ENCODE results near the gene LMO1.

Gene LMO1

DNA sequence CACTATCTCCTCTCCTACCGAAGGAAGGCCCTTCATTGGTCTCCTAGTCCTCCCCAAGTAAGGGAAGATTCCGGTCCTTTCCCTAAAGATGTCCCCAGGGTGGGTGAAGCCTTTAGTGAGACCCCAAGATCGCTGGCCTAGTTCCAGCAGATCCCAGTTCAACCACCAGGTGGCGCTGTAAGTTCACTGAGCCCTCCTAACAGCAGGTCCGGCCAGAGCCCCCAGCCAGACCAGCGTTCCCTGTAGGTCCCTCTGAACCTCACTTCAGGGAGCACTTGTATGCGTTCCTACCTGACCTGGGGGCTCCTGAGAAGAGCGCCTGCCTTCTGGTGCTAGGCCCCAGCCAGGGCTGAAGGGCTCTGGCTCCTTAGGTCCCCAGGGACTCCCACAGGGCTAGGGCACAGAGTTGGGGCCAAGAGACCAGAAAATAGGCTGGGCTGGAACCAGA, 38.1 kb downstream of the LMO1 start:
- DNase-seq = peak; percentile 68

DNA sequence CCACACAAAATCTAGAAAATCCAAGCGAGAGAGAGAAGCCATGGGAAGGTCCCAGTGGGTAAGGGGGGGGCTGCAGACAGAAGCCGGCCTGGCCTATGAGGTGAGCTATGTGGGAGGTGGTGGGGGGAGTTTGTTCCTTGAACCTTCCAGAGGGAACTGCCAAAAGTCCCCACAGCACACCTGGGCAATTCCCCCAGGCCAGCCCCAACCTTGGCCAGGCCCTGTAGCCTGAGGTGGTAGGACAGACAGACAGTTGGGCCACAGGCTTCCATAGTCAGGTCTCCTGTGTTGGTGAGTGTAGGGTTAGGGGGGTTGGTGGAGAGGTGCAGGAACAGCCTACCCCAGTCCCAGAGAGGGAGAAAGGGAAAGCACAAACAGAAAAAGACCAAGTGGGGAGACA, 39.0 kb downstream of the LMO1 start:
- no peak for DNase-seq

DNA sequence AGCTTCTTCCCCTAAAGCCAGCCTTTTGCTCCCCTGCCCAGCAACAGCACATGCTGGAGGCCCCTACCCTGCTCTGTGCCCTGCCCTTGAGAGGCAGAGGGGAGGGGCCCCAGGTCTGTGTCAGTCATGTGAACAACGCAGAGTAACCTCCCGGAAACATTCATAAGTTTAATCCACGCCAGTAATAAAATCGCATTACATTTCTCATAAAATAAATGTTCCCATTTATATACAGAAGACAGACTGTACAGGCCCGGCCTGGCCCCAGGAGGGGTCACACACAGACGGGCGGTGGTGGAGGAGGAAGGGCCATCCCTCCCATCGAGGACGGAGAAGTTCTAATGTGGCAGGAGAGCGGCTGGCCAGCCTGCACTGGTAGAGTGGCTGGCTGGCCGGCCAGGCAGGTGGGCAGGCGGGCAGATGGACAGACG, 39.5 kb downstream of the LMO1 start:
- no peak for DNase-seq

DNA sequence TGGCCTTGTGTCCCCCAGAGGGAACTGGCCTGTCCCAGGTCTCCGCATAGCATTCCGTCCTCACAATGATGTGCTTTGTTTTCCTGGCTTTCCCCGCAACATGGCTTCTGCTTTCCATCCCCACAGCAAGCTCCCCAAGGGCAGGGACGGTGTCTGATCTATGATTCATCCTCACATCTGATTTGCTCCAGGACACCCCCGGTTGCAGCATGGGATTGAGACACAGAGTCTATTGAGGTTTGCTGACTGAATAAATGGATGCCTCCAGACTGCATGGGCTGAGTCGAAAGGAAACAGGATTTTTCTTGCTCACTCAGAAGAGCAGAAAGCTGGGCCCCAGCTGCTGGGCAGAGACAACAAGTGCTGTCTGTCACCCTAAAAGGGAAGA, 40.2 kb downstream of the LMO1 start:
- no peak for DNase-seq

DNA sequence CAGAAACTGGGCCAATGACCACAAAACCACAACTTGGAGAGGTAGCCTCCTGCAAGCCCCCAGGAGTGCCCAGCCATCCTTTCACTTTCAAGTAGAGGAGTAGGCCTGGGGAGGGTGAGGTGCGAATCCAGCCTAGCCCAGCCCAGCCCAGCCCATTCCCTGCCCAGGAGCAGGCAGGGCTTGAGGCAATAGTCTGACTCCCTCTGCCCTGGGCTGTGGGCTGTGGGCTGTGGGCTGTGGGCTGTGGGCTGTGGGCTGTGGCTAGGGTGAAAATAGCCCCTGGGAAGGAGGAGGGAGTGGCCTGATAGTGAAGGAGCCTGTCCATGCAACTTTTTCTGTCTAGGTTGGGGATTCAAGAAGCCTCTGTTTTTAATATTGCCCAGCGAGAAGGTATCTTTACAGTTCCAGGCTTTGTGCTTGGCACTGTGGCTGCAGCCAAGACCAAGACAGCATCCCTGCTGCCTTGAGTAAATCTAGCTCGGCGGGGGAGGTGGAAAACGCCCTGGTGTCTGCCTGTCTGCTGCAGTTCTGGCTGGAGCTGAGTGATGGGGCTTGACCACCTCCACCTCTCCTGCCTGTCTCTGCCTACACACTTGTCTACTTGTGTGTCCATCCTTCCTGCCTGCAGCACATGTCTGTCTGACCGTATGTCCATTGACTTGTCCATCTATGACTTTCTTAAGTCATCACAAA, 40.7 kb downstream of the LMO1 start:
- DNase-seq = no peak

DNA sequence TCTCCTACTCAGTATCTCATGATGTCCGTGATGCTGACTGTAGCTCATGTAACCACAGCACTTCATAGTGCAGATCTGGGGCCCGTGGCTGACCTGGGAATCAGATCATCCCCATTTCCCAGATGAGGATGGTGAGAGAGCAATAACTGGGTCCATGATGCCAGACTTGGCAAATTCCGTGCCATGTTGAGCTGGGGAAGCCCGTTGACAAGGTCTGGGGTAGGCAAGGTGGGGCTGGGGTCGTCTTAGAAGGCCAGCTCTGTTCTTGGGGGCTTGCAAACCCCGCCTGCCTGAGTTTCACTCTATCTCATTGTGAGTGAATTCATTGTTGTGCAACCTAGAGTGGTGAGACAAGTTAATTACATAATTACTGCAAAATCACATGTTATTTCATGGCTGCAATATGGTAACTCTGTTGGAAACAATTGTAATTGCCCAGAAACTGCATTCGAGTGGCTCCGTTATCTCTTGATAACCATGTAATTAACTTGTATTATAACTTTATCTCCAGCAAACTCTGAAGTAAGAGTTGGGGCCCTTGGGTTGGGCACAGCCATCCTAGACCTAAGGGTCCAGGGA, 41.7 kb downstream of the LMO1 start:
- DNase-seq = no peak

DNA sequence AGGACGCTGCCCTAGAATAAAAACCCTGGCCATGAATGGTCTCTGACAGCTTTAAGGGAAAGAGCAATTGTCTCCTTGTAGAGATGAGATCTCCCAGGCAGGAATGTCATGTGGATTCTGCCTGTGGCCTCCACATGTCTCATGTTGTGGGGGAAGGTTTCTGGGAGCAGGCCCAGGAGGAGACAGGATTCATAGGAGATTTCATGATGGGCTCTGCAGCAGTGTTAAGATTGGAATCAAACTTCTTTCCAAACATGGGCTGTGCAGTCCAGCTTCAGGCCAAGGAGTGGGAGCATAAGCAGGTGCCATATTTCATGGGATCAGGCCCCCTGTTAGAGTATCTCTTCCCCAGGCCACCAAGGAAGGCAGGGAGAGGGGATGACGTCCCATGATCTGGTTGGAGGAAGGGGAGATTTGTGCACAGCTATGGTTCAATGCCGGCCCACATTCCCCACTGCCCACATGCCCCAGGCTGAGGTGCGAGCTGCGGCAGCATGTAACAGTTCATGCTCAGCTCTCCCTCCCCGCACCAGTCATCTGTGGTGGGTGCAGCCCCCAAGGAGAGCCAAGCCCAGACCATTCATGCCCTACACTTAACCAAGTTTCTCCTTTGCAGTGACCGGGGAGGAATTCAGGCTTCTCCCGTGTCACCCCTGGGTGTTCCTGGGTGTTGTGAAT, 42.5 kb downstream of the LMO1 start:
- DNase-seq = no peak

DNA sequence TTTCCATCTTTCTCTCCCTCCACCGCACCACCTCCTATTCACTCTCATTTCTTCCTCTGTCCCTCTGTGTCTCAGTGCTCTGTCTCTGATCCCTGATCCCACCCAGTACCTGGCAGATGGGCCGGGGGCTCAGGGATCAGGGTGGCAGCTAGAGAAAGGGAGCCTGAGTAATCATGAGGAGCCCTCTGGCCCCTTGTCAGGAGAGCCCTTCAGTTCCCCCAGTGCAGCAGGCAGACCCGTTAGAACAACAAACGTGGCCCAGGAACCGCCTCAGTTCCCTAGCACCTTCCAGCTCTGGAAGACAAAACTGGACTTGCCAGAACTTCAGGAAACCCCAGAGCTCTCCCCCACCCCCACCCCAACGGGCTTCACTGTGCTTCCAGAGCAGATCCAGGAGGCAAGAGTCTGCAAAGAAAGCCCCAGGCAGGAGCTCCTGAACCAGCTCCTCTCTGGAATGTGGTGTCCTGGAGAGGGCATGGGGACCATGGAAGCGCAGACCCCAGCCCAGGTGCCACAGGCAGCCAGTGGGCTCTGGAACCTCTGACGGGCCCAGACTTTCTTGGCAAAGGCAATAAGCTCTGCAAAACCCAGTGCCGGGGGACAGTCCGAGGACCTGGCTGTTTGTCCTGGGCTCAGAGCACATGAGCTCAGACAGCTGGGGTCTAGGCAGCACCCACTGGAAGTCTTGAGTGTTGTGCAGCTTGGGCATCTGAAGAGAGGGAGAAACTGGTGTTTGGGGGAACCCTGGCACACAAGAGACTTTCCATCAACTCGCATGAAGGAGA, 43.2 kb downstream of the LMO1 start:
- DNase-seq = no peak

DNA sequence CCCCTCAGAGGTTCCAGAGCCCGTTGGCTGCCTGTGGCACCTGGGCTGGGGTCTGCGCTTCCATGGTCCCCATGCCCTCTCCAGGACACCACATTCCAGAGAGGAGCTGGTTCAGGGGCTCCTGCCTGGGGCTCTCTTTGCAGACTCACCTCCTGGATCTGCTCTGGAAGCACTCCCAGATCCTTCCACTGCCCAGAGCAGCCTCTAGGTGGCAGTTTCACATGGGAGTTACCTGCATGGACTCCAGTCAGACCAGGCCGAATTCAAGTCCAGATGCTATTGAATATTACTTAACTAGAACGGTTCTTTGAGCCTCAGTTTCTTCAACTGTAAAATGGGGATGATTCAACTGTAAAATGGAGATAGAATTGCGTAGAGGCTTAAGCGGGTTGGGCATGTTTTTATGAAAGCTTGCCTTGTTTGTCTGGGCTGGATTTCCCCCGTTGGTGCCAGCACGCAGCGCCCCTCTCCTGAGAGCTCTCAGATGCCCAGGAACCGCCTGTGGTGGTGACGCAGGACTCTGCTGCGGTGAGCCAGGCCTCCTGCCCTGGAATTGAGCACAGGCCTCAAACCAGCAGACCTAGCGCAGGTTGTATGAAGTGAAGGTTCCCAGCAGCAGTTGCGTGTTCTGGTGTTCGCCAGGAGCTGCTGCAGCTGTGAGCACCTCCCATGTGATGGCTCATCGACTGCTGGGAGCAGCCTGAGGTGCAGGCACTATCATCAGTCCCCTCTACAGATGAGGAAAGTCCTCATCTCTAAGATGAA, 44.2 kb downstream of the LMO1 start:
- DNase-seq = no peak

DNA sequence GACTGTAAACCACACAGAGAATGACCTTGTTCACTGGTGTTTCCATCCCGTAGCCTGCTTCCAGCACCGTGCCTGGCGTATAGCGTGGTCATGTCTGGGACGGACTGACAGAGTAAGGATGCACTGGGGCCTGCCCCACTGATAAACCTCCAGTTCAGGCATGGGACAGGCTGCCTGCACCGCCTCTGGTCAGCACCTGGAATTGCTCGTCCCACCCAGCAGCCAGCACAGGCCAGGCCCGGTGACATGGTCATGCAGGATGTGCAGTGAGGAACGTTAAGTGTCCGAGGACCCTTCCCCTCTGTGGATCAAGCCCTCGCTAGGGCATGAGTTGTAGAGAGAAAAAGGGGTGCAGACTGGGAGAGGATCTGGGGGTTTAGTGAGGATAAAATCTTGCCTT, 44.8 kb downstream of the LMO1 start:
- DNase-seq = no peak

DNA sequence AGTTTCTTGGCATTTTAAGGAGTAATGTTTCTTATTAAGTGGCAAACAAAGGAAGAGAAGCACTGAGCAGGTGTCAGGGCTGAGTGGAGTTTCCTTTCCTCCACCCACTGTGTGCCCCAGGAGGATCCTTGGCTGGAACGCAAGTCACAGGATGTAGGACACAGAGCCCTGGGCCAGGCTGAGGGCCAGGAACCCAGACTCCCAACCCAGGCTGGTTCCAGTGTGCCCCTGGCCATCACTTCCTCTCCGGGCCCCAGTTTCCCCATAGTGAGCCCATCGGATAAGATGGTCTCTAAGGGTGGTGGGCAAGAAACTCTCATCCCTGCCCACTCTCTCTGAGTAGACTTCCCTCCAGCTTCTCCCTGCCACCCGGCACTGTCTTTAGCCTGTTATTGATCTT, 45.3 kb downstream of the LMO1 start:
- DNase-seq = no peak

DNA sequence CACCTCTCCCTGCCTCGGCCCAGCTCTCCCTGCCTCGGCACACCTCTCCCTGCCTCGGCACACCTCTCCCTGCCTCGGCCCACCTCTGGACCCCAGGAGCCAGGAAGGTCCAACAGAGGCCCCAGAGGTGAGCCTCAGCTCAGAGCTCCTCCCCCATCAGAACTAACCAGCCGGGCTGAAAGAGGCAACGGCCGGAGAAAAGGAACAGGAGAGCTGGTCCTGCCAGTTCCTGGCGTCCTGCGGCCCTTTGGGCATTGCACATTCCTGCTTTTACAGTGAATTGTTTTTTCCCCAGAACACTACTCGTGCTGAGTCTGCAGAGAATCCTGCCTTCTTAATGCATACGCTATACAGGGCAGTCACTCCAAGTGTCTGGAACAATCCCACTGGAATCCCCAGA, 45.8 kb downstream of the LMO1 start:
- no peak for DNase-seq

DNA sequence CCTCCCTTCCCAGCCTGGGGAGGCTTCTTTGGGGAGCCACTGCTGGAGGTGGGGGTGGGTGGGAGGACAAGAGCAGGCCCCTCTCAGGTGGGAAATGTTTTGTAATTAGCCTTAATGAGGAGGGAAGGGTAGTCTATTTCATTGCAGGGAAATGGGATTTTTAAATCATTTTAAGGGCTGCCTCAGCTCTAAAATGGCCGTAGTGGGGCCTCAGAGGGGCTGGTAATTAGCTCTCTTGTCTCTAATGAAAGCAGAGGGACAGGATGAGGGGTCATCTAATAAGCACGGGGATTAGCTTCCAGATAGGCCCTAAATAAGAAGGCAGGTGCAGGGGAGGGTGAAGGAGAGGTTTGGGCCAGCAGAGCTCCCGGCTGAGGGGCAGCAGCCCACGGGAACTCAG, 46.5 kb downstream of the LMO1 start:
- DNase-seq = no peak

DNA sequence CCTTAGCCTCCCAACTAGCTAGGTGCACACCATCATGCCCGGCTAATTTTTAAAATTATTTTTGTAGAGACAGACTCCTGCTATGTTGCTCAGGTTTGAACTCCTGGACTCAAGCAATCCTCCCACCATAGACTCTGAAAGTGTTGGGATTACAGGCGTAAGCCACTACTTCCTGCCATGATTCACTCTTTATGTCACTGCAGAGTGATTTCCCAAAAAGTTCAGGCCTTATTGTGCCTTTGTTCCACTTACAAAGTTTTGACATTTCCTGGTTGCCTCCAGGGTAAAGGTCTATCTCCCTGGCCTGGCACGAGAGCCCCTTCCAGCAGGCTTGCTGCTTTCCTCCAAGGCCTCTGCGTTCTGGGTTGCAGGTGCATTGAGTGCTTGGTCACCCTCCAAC, 50.3 kb downstream of the LMO1 start:
- no peak for DNase-seq

DNA sequence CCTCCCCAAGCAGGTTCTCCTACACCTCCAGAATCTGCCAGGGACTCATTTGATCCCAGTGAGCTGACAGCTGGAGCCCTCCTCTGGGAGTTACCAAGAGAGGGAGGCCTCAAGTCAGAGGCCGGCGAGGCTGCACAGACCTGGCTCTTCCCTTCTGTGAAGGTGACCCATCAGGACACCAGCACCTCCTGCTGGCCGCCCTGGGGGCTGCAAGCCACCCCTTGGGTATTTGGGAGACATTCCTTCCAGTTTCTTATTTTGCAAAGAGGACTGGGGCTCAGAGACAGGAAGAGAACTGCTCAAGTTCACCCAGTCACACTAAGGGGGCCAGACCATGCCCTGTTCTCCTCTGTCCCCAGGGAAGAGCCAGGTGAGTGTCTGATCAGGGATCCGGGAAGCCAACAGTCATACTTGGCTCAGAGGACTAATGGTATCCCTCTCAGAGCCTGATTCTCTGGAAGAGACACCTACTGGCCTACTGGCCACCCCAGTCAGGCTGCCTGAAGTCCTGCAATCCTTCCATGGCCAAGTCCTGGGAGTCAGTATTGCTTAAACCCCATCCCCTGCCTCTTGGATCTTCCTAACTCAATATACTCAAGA, 54.4 kb downstream of the LMO1 start:
- peak; percentile 6 for DNase-seq

DNA sequence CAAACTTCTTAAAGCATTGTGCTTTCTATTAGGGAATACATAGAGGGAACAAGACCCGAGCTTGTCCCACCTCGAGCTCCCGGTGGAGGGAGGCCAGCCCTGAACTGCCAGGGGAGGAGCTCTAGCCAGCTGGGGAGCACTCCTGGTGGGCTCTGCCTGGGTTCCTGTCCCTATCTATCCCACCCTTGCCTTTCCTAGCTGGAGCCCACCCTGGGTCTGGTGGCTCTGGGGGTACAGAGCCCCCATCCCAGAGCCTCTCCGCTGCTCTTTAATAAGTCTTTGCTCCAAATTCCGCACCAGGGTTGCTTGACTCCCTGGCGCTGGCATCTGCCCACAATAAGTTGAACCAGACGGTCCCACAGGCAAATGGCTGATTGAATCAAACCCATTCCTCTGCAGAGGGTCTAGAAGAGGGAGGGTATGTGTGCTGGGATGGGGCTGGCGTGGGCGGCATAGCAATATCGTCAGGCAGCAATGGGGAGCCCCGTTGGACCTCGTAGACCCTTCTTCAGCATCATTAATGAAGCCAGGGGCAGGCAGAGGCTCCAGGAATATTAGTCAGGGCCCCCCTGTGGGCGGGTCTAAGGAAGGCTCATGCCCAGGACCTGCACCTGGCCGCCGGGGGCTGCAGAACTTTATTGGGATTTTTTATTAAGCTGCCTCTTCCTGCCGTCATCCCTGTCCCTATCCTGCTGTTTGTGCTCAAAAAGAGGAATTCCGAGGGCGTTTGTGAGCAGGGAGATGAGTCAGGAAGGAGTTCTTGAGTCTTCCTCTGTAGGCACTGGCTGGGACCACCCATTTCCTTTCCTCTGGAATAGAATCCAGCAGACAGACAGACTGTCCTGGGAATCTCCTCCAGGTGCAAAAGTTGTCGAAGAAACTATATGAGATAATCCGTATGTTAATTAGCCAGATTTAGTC, 56.3 kb downstream of the LMO1 start:
- DNase-seq = no peak

DNA sequence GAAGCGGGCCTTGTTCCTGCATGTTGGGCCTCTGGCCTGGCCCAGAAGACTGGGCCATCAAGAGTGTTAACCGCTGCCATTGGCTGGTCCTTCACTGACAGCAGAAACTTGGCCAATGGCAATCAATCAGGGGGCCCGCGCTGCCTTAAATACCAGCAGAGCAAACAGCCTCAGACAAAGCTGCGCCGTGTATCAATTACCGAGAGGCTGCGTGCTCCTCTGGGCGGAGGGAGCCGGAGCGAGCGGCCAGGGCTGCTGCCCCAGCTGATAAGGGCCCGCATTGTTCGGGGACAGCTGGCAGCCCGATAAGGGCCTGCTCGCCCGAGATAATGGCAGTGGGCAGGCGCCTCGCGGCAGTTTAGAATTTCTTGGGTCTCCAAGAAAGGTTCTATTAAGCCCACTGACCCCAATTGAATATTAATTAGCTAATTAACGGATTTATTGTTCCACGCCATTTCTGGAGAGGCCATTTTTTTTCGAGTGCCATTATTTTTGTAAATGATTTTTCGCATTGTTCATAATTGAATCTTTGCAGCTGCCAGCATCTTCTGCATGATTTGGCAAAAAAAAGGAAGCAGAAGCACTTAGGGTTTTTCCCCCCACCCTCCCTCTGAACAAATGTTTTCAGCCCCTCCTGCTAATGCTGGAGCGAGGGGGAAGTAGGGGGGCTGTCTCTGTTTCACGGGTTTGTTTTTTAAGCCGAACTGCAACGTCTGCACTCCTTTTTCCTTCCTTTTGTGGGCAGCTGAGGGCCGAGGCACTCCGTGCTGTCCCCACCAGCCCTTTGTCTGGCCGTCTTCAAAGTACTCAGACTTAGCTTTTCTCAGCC, 57.2 kb downstream of the LMO1 start:
- no peak for DNase-seq

DNA sequence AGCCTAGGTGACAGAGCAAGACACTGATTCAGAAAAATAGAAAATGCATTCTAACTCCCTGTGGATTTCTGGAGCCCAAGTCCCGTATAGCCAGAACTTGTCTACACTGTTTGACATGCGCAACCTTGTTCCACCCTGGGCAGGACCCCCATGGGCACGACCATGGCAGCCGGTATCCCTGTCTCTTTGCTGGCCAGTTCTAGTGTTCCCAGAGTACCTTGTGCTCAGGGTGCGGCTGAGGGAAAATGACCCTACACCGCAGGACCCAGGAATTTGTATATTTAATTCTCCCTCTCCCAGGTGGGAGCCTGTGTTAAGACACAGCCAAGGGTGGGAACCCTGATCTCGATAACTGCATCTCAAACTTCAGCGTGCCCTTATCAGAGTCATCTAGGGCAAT, 58.1 kb downstream of the LMO1 start:
- no peak for DNase-seq

DNA sequence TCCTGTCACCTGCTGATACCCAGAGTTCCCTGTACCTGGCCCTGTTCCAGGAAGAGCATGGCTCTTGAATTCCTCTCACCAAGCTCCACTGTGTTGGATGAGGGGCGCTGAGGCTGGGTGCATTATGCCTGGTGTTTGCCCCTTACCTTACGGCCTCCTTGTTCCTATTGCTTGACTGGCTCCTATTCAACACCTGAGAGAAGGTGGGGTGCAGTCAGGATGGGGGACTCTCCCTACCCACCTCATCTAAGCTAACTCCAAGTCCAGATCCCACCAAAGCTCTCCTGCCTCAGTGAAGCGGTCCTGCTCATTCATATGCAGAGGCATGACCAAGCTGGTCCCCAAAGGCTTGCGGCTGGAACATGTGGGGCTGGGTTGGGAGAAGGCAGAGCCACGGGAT, 59.1 kb downstream of the LMO1 start:
- DNase-seq = no peak

DNA sequence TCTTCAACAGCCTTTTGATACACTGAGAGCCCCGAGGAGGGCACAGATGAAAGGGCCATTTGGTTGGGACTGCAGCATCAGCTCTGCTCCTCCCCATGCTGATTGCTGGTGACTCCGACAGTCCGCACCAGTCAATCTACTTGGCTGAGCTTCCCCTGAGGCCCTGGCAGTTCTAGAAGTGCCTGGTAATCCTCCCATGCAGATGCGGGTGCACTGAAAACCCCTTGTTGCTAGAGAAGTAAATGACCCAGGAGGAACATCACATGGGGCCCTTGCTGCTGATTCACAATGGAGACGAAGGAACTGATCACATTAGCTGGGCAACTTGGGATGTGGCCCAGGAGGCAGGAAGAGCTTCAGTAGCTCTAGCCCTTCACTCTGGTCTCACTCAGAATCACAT, 59.7 kb downstream of the LMO1 start:
- no peak for DNase-seq

DNA sequence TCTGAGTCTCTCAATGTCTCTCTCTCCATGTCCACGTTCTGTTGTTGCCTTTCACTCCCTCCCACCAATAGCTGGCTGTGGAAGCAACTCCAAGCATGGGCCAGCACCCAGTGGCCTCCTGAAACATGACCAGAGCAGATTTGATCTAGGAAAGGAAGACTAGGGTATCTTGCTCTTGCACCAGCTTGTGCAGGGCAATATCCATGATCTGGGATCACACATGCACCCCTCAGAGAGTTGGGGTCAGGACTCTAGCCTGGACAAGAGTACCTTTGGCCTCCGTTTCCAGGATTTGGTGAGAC, 60.3 kb downstream of the LMO1 start:
- no peak for DNase-seq
